ENCODE measurements around the gene RNF10.

Gene RNF10

GRCh38 chr12:120495186-120495730 lies 38.9 kb upstream of the RNF10 start:
- H3K27ac ChIP-seq, result peak overlapping the region; percentile 79
- TF ChIP-seq, protein P1, sequence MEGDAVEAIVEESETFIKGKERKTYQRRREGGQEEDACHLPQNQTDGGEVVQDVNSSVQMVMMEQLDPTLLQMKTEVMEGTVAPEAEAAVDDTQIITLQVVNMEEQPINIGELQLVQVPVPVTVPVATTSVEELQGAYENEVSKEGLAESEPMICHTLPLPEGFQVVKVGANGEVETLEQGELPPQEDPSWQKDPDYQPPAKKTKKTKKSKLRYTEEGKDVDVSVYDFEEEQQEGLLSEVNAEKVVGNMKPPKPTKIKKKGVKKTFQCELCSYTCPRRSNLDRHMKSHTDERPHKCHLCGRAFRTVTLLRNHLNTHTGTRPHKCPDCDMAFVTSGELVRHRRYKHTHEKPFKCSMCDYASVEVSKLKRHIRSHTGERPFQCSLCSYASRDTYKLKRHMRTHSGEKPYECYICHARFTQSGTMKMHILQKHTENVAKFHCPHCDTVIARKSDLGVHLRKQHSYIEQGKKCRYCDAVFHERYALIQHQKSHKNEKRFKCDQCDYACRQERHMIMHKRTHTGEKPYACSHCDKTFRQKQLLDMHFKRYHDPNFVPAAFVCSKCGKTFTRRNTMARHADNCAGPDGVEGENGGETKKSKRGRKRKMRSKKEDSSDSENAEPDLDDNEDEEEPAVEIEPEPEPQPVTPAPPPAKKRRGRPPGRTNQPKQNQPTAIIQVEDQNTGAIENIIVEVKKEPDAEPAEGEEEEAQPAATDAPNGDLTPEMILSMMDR (IDR thresholded peaks at IDR 0.05), result no peak
- no peak for TF ChIP-seq ZFX (IDR thresholded peaks at IDR 0.05; ENCODE audit: borderline replicate concordance)

GRCh38 chr12:120495731-120496412 lies 38.3 kb upstream of the RNF10 start, which contains the start of gene DYNLL1:
TSS of gene DYNLL1 (plus strand) at chr12:120496113. CDS start at chr12:120496422, 309 bp downstream.
- H3K27ac ChIP-seq, result peak within 1 kb of the TSS; percentile 79
- TF ChIP-seq, protein P1 (IDR thresholded peaks at IDR 0.05), result no peak
- no peak for TF ChIP-seq ZFX (IDR thresholded peaks at IDR 0.05; ENCODE audit: borderline replicate concordance)

DNA sequence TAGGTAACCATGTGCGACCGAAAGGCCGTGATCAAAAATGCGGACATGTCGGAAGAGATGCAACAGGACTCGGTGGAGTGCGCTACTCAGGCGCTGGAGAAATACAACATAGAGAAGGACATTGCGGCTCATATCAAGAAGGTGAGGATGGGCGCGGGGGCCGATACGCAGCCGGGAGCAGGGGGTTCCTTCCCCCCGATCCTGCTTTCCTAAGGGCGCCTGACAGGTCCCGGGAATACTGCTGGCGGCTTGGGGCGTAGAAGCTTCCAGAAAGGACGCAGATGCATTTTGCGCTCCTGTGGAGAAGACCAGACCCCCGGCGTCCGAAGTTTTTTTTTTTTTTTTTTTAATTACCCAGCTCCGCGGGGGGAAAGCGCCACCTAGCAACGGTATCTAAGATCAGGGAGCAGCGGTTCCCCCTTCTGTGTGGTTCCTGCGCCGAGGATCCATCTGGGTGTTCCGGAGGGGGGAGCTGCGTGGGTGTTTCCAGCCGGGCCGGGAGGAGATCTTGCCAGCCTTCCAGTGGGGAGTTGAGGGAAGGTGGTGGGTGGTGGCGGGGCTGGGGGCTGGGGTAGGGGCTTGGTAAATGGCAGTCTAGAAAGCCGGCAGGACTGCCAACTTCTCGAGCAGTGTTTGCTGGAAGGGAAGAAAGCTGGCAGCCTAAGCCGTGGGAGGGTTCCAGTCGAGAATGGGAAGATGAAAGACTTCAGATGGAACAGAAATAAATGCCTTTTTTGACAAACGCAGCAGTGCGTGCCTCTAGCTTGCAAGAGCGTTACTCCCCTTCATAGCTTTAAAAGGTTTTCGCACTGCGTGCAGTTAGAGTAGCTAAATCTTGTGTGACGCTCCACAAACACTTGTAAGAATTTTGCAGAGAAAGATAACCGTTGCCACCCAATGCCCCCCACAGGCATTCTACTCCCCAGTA lies 37.5 kb upstream of the RNF10 start:
- TF ChIP-seq, protein P1 (IDR thresholded peaks at IDR 0.05), result peak; percentile 23; the same call in 1 of the 2 replicates
- no peak for TF ChIP-seq ZFX (IDR thresholded peaks at IDR 0.05; ENCODE audit: borderline replicate concordance)
- peak overlapping the region; percentile 79 for H3K27ac ChIP-seq

GRCh38 chr12:120497524-120498150 lies 36.5 kb upstream of the RNF10 start:
- TF ChIP-seq, protein P1 (IDR thresholded peaks at IDR 0.05), result no peak
- no peak for TF ChIP-seq ZFX (IDR thresholded peaks at IDR 0.05; ENCODE audit: borderline replicate concordance)
- peak overlapping the region; percentile 79 for H3K27ac ChIP-seq

- H3K27ac ChIP-seq, result peak overlapping the region; percentile 79
- no peak for TF ChIP-seq ZFX (IDR thresholded peaks at IDR 0.05; ENCODE audit: borderline replicate concordance)
- TF ChIP-seq, protein P1 (IDR thresholded peaks at IDR 0.05), result no peak
Observed at GRCh38 chr12:120498870-120499515, 35.2 kb upstream of the RNF10 start.

DNA sequence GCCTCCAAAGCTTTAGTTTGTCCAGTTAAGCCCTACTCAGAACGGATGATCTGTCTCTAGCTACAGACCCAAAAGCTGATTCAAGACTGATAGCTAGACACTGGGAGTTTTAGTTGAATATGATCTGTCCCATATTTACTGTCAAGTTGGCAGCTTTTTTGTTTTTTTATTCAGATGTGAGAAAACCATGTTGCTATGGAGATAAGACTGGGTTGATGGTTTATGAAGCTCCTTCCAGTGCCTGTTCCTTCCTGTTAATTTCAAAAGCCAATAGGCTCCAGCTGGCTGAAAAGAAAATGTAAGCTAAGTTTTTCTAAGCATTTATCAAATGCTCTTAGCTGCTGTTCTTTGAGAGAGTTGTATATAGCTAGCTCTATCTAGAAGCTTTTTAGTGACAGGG lies 33.6 kb upstream of the RNF10 start:
- TF ChIP-seq, protein P1 (IDR thresholded peaks at IDR 0.05), result no peak
- no peak for TF ChIP-seq ZFX (IDR thresholded peaks at IDR 0.05; ENCODE audit: borderline replicate concordance)
- peak overlapping the region; percentile 79; the same call in 1 of the 2 replicates for H3K27ac ChIP-seq

Measured in 22Rv1 (cell line).